H9 (cell line): ENCODE results near the gene TMEM116. TPM values are rescaled to one million over a fixed set of nuclear protein-coding genes. Genes with fewer than 3 reads are reported as not detected.

Experiments used
- DNase-seq: peaks from one replicate; pipeline ENCODE4 v3.0.0-alpha.2; 2017
- H2AFZ ChIP-seq: one replicate; pipeline ENCODE4 v1.6.1; 2013; ENCODE audit warnings: mild to moderate bottlenecking, low read length, control low read depth, moderate library complexity
- H2AK5ac ChIP-seq: 2 replicates; pipeline ENCODE4 v1.6.1; 2013; ENCODE audit warnings: low read length, control low read depth, mixed read lengths; ENCODE audit not compliant: insufficient read length
- H2BK120ac ChIP-seq: one replicate; pipeline ENCODE4 v1.6.1; 2013; ENCODE audit warnings: low read depth, mild to moderate bottlenecking, low read length, control low read depth, inconsistent platforms; ENCODE audit not compliant: poor library complexity, severe bottlenecking
- H2BK12ac ChIP-seq: 2 replicates; pipeline ENCODE4 v1.6.1; 2013; ENCODE audit warnings: low read length, control low read depth, mixed read lengths, low read depth; ENCODE audit not compliant: insufficient read length
- H2BK15ac ChIP-seq: 2 replicates; pipeline ENCODE4 v1.6.1; 2013; ENCODE audit warnings: low read depth, low read length, control low read depth
- H2BK20ac ChIP-seq: one replicate; pipeline ENCODE4 v1.6.1; 2013; ENCODE audit warnings: low read depth, mild to moderate bottlenecking, low read length, control low read depth, inconsistent platforms; ENCODE audit not compliant: poor library complexity, severe bottlenecking
- H2BK5ac ChIP-seq: 2 replicates; pipeline ENCODE4 v1.6.1; 2013; ENCODE audit warnings: low read length, control low read depth, mixed read lengths; ENCODE audit not compliant: insufficient read length
- H3K14ac ChIP-seq: 2 replicates; pipeline ENCODE4 v1.6.1; 2013; ENCODE audit warnings: low read length, control low read depth; ENCODE audit not compliant: insufficient read depth
- H3K18ac ChIP-seq: 2 replicates; pipeline ENCODE4 v1.6.1; 2013; ENCODE audit warnings: low read depth, mild to moderate bottlenecking, mixed read lengths, low read length, control low read depth; ENCODE audit not compliant: insufficient read length
- H3K23ac ChIP-seq: 2 replicates; pipeline ENCODE4 v1.6.1; 2013; ENCODE audit warnings: low read length, control low read depth, mixed read lengths, low read depth; ENCODE audit not compliant: insufficient read length
- H3K23me2 ChIP-seq: 2 replicates; pipeline ENCODE4 v1.6.1; 2013; ENCODE audit warnings: low read depth, mild to moderate bottlenecking, mixed read lengths, low read length, control low read depth; ENCODE audit not compliant: insufficient read length, poor library complexity, severe bottlenecking
- H3K27ac ChIP-seq: 2 replicates; pipeline ENCODE4 v1.5.1; 2013; ENCODE audit warnings: low read length, control low read depth, mixed read lengths, low read depth; ENCODE audit not compliant: insufficient read length
- H3K27me3 ChIP-seq: 2 replicates; pipeline ENCODE4 v1.6.1; 2013; ENCODE audit warnings: low read length, control low read depth, inconsistent platforms; ENCODE audit not compliant: insufficient read depth
- H3K4ac ChIP-seq: 2 replicates; pipeline ENCODE4 v1.6.1; 2013; ENCODE audit warnings: low read depth, mild to moderate bottlenecking, control low read depth, inconsistent platforms, low read length, moderate library complexity
- H3K4me1 ChIP-seq: 2 replicates; pipeline ENCODE4 v1.6.1; 2013; ENCODE audit warnings: low read length, control low read depth, inconsistent platforms; ENCODE audit not compliant: insufficient read depth
- H3K4me2 ChIP-seq: 2 replicates; pipeline ENCODE4 v1.6.1; 2013; ENCODE audit warnings: low read length, control low read depth, mixed read lengths; ENCODE audit not compliant: insufficient read length, insufficient read depth
- H3K56ac ChIP-seq: 2 replicates; pipeline ENCODE4 v1.6.1; 2013; ENCODE audit warnings: low read depth, mild to moderate bottlenecking, mixed read lengths, low read length, control low read depth; ENCODE audit not compliant: insufficient read length
- H3K79me1 ChIP-seq: 2 replicates; pipeline ENCODE4 v1.6.1; 2013; ENCODE audit warnings: low read depth, mild to moderate bottlenecking, moderate library complexity, low read length, control low read depth, inconsistent platforms; ENCODE audit not compliant: insufficient read depth, poor library complexity, severe bottlenecking
- H3K79me2 ChIP-seq: 2 replicates; pipeline ENCODE4 v1.6.1; 2013; ENCODE audit warnings: low read length, control low read depth, inconsistent platforms; ENCODE audit not compliant: insufficient read depth
- H3K9ac ChIP-seq: 2 replicates; pipeline ENCODE4 v1.6.1; 2013; ENCODE audit warnings: low read length, control low read depth, mixed read lengths; ENCODE audit not compliant: insufficient read length; ENCODE audit errors: extremely low read depth
- H3K9me3 ChIP-seq: one replicate; pipeline ENCODE4 v1.6.1; 2013; ENCODE audit warnings: low read depth, low read length, inconsistent platforms; ENCODE audit not compliant: control insufficient read depth
- H3T11ph ChIP-seq: one replicate; pipeline ENCODE4 v1.6.1; 2013; ENCODE audit warnings: mild to moderate bottlenecking, low read length, control low read depth, inconsistent platforms
- H4K20me1 ChIP-seq: one replicate; pipeline ENCODE4 v1.6.1; 2013; ENCODE audit not compliant: control insufficient read depth, insufficient read length, insufficient read depth
- H4K5ac ChIP-seq: 2 replicates; pipeline ENCODE4 v1.6.1; 2013; ENCODE audit warnings: low read depth, mild to moderate bottlenecking, mixed read lengths, low read length, control low read depth; ENCODE audit not compliant: insufficient read length
- H4K8ac ChIP-seq: replicated peaks from 2 replicates; pipeline ENCODE4 v1.6.1; 2013; ENCODE audit warnings: low read length, control low read depth, mixed read lengths, low read depth; ENCODE audit not compliant: insufficient read length
- H4K91ac ChIP-seq: 2 replicates; pipeline ENCODE4 v1.6.1; 2013; ENCODE audit warnings: low read depth, mild to moderate bottlenecking, moderate library complexity, mixed read lengths, low read length, control low read depth; ENCODE audit not compliant: insufficient read length
- H3K27ac Mint-ChIP-seq, 3 experiments: 2 replicates in 2 of 3; 3 replicates in 1 of 3; pipeline ENCODE4 v1.8.0; 2020 to 2021; ENCODE audit warnings: mixed read lengths in 3 of 3, mild to moderate bottlenecking in 1 of 3, moderate library complexity in 1 of 3
- H3K27me3 Mint-ChIP-seq: 2 replicates; pipeline ENCODE4 v1.8.0; 2021; ENCODE audit warnings: low read depth, mild to moderate bottlenecking, moderate library complexity, mixed read lengths
- H3K36me3 Mint-ChIP-seq, 3 experiments: 2 replicates in 2 of 3; 3 replicates in 1 of 3; pipeline ENCODE4 v1.8.0; 2020 to 2021; ENCODE audit warnings: low read depth in 3 of 3, mixed read lengths in 3 of 3; ENCODE audit not compliant: insufficient read depth in 1 of 3
- H3K4me1 Mint-ChIP-seq, 2 experiments: 2 replicates each; pipeline ENCODE4 v1.8.0; 2020; ENCODE audit warnings: mixed read lengths in 2 of 2
- H3K4me3 Mint-ChIP-seq, 2 experiments: 2 replicates in 1 of 2; 3 replicates in 1 of 2; pipeline ENCODE4 v1.8.0; 2020 to 2021; ENCODE audit warnings: mild to moderate bottlenecking in 2 of 2, mixed read lengths in 2 of 2, moderate library complexity in 1 of 2
- H3K9me3 Mint-ChIP-seq, 2 experiments: 2 replicates in 1 of 2; 3 replicates in 1 of 2; pipeline ENCODE4 v1.8.0; 2020; ENCODE audit warnings: mild to moderate bottlenecking in 2 of 2, mixed read lengths in 2 of 2, moderate library complexity in 1 of 2
- CTCF ChIP-seq: fragments of 200-600 bp; sonication (generic); conservative IDR thresholded peaks from 3 replicates; pipeline ENCODE4 v1.8.0; 2021; ENCODE audit warnings: antibody characterized with exemption, mild to moderate bottlenecking
- WGBS: extraction: QIAGEN DNeasy Blood & Tissue Kit; methylation state at CpG from one replicate; pipeline ENCODE4 v1.1.7; 2013; ENCODE audit warnings: missing lambda C conversion rate, low lambda C conversion rate, mixed read lengths; ENCODE audit not compliant: insufficient read length; ENCODE audit errors: extremely low coverage; 5-methylcytosine and 5-hydroxymethylcytosine counted together
- total RNA-seq: library from RNA; stranded (reverse); gene quantifications from 2 replicates; pipeline ENCODE4 v1.2.1, GENCODE V29; 2021

The TMEM116 gene
- total RNA-seq, 1 experiment from 2014 or later = 10.8 TPM

DNA sequence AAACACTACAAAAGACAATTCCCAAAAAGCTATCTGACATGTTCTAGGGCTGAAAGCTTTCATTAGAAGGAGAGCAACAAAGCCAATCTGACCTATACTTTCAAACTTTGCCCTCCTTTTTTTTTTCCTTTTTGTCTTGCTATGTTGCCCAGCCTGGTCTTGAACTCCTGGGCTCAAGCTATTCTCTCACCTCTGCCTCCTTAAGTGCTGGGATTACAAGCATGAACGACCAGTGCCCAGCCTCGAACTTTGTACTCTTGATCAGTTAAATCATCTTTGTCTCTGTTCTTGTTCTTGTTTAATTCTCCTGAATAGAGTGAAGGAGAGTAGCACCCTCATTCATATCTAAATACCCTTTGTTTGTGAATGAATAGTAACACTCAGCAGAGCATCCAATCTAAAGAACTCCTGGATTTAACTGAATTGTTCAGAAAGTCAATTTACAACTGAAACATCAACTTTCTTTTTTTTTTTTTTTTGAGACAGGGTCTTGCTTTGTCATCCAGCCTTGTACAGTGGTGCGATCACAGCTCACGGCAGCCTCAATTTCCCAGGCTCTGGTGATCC lies 22.3 kb upstream of the TMEM116 start:
- H3K27me3 Mint-ChIP-seq = no peaks in the 10 kb centered on the region
- Histone ChIP-seq H4K5ac (no peak overlapping the region), H4K20me1 (no peaks in the 10 kb centered on the region), H3K56ac (no peak overlapping the region), H3K4ac (no peak overlapping the region), H3K9me3 (no peaks in the 10 kb centered on the region), H3K14ac (no peak overlapping the region), H4K91ac (no peak overlapping the region), H4K8ac (no peak overlapping the region), H3K4me1 (no peaks in the 10 kb centered on the region), H3K9ac (no peak overlapping the region), H3K23me2 (no peaks in the 10 kb centered on the region), H2BK5ac (no peak overlapping the region), H2BK12ac (no peak overlapping the region), H3K18ac (no peak overlapping the region), H3K27me3 (no peaks in the 10 kb centered on the region), H3K27ac (no peak overlapping the region), H2AK5ac (no peak overlapping the region), H2BK15ac (no peak overlapping the region), H3K23ac (no peak overlapping the region), H2BK120ac (no peak overlapping the region), H3K79me2 (no peaks in the 10 kb centered on the region), H3T11ph (no peak overlapping the region), H2AFZ (no peak overlapping the region), H3K79me1 (no peaks in the 10 kb centered on the region), H3K4me2 (no peak overlapping the region), H2BK20ac (no peak overlapping the region)
- peak overlapping the region in 2 of 3 experiments; percentile 4 to 84; a peak in 3 of 7 replicates for H3K27ac Mint-ChIP-seq
- no peaks in the 10 kb centered on the region for H3K9me3 Mint-ChIP-seq
- H3K4me3 Mint-ChIP-seq = no peak overlapping the region
- peaks cover 44 to 86% (median 74%) of the 10 kb centered on the region in 3 experiments; a peak in 6 of 7 replicates for H3K36me3 Mint-ChIP-seq
- peaks cover 15 to 24% of the 10 kb centered on the region in 2 experiments for H3K4me1 Mint-ChIP-seq
- no peak for DNase-seq
- no CpG with 5 or more reads among the region's 4 CpGs for WGBS
- no peak for TF ChIP-seq CTCF
